Skin of body (tissue), 2 donors: ENCODE data around the gene RPL13. TPM values are rescaled to one million over a fixed set of nuclear protein-coding genes. Genes with fewer than 3 reads are reported as not detected.
"Not testable (repeated sequence)": the region's sequence is repeated elsewhere in the genome, so short reads cannot be mapped to it uniquely, and the experiment has no call there.

Experiments used
- DNase-seq: peaks from one replicate; lab custom pipeline; 2025; lab: John Stamatoyannopoulos, UW
- total RNA-seq: library from RNA; depleted of rRNA; stranded (reverse); fragments of >200 nt; gene quantifications from one replicate; pipeline ENCODE4 v1.2.3, GENCODE V29; 2014

Gene RPL13
- total RNA-seq, 1 donor from 2014 or later = 2,621 TPM

GRCh38 chr16:89576153-89577054, 15.9 kb downstream of the RPL13 start:
- no peak for DNase-seq

GRCh38 chr16:89577055-89577759, 16.7 kb downstream of the RPL13 start:
- DNase-seq = no peak

GRCh38 chr16:89579351-89579750, 18.9 kb downstream of the RPL13 start:
- no peak for DNase-seq

GRCh38 chr16:89581045-89581695, 20.7 kb downstream of the RPL13 start:
- DNase-seq = no peak

- no peak for DNase-seq
Observed at GRCh38 chr16:89581861-89582563, 21.5 kb downstream of the RPL13 start.

GRCh38 chr16:89582614-89583196, 22.2 kb downstream of the RPL13 start:
- DNase-seq = no peak

GRCh38 chr16:89583197-89583894, 22.9 kb downstream of the RPL13 start:
- no peak for DNase-seq

GRCh38 chr16:89583895-89584644, 23.6 kb downstream of the RPL13 start:
- DNase-seq = no peak

GRCh38 chr16:89584768-89585549, 24.5 kb downstream of the RPL13 start:
- DNase-seq = no peak

GRCh38 chr16:89586218-89586617, 25.7 kb downstream of the RPL13 start:
- DNase-seq = no peak

- DNase-seq = no peak
Observed at GRCh38 chr16:89586853-89587252, 26.4 kb downstream of the RPL13 start.

- not testable (repeated sequence) for DNase-seq
Observed at GRCh38 chr16:89587676-89588075, 27.2 kb downstream of the RPL13 start.

- DNase-seq = no peak
Observed at GRCh38 chr16:89588413-89589109, 28.1 kb downstream of the RPL13 start.

- no peak for DNase-seq
Observed at GRCh38 chr16:89589241-89589926, 28.9 kb downstream of the RPL13 start.

- DNase-seq = no peak
Observed at GRCh38 chr16:89593841-89594240, 33.4 kb downstream of the RPL13 start.

GRCh38 chr16:89595330-89596060, 35.0 kb downstream of the RPL13 start:
- DNase-seq = no peak
